ENCODE results near the gene ERCC4.

ERCC4 gene

DNA sequence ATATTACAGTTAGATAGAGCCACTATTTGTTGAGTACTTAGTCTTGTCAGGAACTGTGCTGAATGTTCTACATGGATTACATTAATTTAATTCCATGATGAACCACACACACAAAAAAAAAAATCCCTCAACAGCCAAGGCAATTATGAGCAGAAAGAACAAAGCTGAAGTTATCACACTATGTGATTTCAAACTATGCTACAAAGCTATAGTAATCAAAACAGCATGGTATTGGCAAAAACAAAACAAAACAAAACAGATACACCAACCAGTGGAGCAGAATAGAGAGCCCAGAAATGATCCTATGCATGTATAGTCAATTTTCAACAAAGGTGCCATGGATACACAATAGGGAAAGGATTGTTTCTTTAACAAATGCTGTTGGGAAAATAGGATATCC, 8.1 kb upstream of the ERCC4 start:
- no peak for FAIRE-seq

- FAIRE-seq, result no peak
Measured at GRCh38 chr16:13912891-13913290, 7.1 kb upstream of the ERCC4 start.

DNA sequence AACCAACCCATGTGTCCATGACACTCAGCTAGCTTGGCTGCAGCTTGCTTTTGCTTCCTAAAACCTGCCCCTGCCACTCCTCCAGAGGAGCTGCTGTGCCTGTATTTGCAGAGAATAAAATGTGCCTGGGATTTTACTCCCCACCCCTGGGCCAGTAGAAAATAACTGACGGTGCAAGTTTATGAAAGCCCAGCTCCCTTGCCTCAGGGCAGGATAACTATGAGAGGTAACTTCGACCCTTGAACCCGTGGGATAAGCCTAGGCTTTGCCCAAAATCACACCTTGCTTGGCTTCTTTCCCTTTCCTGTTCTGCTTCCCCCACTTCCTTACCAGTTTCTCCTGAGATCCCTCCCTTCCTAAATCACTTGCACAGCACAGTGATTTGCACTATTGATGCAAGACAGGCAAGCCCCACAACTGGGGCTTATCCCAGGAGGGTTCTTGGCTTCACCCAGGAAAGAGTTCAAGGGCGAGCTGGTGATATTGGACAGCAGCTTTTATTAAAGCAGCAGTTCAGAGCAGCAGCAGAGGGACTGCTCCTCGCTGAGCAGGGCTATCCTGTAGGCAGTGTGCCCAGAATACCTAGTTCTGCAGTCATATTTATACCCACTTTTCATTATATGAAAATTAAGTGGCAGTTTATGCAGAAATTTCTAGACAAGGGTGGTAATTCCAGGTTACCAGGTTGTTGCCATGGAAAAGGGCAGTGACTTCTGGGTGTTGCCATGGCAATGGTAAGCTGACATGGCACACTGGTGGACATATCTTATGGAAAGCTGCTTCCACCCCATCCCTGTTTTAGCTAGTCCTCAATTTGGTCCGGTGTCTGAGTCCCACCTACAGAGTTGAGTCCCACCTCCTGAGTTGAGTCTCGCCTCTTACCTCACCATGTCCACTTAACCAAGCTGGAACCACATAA, 6.3 kb upstream of the ERCC4 start:
- FAIRE-seq, result no peak

DNA sequence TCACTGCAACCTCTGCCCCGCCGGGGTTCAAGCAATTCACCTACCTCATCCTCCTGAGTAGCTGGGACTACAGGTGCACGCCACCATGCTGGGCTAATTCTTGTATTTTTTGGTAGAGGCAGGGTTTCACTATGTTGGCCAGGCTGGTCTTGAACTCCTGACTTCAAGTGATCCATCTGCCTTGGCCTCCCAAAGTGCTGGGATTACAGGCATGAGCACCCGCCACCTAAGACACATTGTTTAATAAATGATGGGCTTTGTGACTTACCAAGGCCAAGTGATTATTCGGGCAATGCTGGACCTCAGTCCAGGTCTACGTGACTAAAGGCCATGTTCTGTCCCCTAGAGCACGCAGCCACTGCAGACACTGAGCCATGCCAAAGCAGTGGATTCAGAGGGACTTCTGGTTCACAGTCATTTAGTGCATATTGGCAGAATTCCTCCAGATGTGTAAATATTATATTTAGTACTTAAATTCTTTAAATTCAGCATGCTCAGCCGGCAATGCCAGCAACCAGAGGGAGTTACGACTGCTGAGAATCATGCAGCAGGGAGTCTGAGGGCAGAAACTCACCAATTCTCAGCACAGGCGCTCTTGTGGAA, 4.8 kb upstream of the ERCC4 start:
- FAIRE-seq, result no peak

DNA sequence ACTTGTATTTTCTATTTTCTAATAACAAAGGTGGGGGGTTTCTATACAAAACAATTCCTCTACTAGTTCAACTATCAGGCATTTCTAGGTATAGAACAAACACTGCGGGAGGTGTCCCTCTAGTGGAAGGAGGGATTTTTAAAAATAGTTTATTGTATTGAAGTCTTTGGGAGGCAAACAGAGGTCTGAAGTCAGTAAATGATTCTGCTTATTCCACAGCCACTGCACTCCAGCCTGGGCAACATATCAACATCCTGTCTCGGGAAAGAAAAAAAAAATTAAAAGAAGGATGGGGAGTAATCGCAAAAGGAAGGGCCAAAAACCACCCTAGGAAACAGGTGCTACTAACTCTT, 648 bp upstream of the ERCC4 start:
- FAIRE-seq, result peak; percentile 45

DNA sequence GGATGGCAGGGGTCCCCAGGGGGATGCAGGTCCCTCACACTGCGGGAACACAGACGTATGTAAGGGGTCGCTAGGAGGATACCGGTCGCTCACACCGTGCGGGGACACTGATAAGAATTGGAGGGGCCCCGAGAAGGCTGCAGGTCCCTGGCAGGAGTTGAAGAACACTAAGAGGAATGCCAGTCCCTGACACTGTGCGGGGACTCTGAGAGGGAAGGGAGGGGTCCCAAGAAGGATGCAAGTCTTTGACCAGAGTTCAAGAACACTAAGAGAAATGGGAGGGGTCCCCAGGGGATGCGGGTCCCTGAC, 510 bp downstream of the ERCC4 start:
- no peak for FAIRE-seq

- no peak for FAIRE-seq
Measured at GRCh38 chr16:13921328-13921727, 1.4 kb downstream of the ERCC4 start.

- FAIRE-seq, result peak; percentile 100
Measured at GRCh38 chr16:13923703-13924298, 3.8 kb downstream of the ERCC4 start.

GRCh38 chr16:13926464-13926863, 6.5 kb downstream of the ERCC4 start:
- FAIRE-seq, result no peak

- FAIRE-seq, result no peak
Measured at GRCh38 chr16:13926891-13927290, 6.9 kb downstream of the ERCC4 start.

GRCh38 chr16:13928646-13929045, 8.7 kb downstream of the ERCC4 start:
- FAIRE-seq, result peak; percentile 61

DNA sequence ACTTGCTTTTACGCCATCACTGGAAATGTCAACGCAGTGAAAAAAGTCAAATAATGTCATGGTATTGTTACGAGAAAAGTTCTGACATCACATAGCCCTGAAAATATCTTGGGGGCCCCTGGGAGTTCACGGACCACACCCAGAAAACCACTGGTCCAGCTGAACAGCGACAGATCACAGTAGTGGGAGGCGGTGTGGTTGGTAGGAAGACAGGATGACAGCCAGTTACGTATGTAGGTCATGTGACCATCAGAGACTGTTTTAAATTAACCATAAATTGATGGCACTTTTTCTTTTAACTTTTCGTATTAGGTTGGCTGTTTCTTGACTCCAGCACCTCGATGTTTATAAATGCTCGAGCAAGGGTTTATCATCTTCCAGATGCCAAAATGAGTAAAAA, 11.9 kb downstream of the ERCC4 start:
- FAIRE-seq, result no peak

DNA sequence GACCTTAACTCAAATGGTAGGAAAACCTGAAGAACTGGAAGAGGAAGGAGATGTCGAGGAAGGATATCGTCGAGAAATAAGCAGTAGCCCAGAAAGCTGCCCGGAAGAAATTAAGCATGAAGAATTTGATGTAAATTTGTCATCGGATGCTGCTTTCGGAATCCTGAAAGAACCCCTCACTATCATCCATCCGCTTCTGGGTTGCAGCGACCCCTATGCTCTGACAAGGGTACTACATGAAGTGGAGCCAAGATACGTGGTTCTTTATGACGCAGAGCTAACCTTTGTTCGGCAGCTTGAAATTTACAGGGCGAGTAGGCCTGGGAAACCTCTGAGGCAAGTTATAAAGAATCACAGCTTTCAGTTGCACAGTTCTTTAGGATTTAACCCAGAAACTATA, 15.5 kb downstream of the ERCC4 start:
- FAIRE-seq, result no peak

DNA sequence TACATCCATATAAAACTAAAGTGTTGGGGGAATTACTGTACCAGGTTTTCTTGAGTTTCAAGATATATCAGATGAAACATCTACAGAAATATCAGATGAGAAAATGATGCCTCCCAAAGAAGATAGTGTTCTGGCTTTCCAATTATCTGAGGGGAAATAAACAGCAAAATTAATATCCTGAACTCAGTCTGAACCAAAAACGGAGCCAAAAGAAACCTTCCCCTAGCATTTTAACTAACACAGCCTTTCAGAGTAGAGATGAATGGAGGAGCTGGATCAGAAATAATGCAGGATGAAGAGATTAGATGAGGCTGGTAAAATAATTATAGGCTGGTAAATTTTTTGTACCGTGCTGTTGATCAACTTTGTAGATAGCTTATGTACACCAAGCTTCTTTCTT, 16.2 kb downstream of the ERCC4 start:
- FAIRE-seq, result no peak

GRCh38 chr16:13936596-13937081, 16.7 kb downstream of the ERCC4 start:
- FAIRE-seq, result peak; percentile 76

DNA sequence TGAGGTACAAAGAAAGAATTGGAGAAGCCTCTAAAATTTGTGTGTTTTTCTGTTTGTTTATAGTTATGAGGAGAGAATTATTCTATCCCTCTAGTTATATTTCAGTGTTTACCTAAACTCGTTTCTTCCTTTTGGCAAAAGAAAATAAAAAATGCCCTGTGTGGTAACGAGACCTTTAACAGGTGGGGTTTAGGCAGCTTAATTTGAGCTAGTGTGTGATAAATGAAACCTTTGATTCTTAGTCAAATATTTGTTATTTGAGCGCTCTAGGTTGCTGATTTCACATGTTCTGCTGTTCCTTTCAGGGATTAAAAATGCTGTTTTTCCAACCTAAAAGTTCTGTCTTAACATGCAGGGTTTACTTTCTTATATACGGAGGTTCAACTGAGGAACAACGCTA, 17.5 kb downstream of the ERCC4 start:
- FAIRE-seq, result no peak

DNA sequence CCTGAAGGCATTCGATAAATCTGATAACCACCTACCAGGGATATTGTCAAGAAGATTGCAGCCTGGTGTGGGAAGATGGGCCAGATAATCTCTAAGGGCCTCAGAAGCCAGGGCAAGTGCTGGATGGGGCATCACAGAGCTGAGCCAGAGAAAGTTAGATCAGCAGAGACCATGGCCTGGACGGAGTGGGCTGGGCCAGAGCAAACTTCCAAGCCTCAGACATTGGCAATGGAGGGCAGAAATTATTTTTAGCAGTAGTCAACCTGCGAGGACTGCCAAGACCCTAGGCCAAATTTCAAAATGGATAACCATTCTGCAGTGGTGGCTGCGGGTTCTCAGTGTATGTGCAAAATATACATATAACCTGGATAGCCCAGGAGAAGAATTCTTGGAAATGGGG, 18.5 kb downstream of the ERCC4 start:
- no peak for FAIRE-seq

DNA sequence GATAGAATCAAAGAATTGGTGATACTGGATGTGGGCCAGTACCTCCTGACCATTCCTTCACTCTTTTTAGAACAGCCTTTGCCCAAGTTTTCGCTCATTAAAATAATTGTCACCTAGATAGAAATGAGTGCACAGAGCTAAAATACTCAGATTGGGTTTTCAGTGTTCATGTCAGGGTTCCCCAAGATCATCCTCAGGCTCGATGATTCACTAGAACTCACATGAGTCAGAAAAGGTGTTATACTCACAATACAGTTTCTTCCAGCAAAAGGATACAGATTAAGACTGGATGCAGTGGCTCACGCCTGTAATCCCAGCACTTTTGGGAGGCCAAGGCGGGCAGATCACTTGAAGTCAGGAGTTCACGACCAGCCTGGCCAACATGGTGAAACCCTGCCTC, 19.9 kb downstream of the ERCC4 start:
- FAIRE-seq, result no peak

DNA sequence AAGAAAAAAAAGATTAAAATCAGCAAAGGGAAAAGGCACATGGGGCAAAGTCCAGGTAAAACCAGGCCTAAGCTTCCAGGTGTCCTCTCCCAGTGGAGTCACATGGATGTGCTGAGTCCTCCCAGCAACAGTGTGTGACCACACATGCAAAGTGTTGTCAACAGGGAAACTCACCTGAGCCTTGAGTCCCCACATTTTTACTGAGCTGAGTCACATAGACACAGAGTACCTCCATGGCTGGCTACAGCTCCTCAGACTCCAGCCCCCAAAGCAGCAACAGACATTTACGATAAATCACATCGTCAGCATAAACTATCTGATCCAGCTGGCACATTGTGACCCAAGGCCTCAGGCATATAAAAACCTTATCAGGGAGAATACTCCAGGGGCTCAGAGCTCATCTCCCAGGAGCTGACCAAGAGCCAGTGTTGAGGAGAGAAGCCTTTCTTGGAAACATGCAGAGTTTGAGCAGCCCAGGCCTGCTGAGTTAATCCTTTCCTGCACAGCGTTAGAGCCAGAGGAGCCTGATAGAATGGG, 20.5 kb downstream of the ERCC4 start:
- no peak for FAIRE-seq

DNA sequence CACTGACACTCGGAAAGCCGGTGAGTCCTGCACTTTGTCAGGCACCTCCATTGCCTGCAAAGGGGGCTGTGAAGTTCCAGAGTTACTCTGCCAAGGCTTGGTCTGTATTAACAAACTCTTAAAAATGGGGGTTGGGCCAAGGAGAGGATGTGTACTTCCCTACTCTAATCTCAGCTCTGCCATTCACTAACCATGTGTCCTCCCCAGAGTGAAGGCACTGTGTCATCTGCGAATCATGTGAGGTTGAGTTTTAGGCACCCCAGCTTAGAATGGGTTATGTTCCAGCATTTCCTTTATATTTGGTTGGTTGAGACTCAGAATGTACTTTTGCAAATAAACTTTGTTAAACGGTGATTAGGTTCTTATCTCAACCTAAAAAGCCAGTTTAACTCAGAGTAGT, 24.9 kb downstream of the ERCC4 start:
- FAIRE-seq, result no peak

GRCh38 chr16:13945744-13946485, 26.0 kb downstream of the ERCC4 start:
- FAIRE-seq, result no peak

- FAIRE-seq, result no peak
Measured at GRCh38 chr16:13948086-13948485, 28.1 kb downstream of the ERCC4 start.

GRCh38 chr16:13950821-13951547, 31.0 kb downstream of the ERCC4 start:
- FAIRE-seq, result peak; percentile 21

Measured in islet of Langerhans (tissue), 1 donor.